ENCODE measurements around the gene ATP6V0B.

The ATP6V0B gene

GRCh38 chr1:44000122-44000665 is 25.4 kb downstream of the ATP6V0B start:
- DNase-seq: no peak

- DNase-seq: no peak
Observed at GRCh38 chr1:44002165-44002564, 27.4 kb downstream of the ATP6V0B start.

- no peak for DNase-seq
Observed at GRCh38 chr1:44002606-44003157, 27.9 kb downstream of the ATP6V0B start.

GRCh38 chr1:44008259-44008658 is 33.5 kb downstream of the ATP6V0B start:
- DNase-seq: no peak

GRCh38 chr1:44010935-44011471 is 36.2 kb downstream of the ATP6V0B start:
- DNase-seq: no peak

GRCh38 chr1:44012404-44012803 is 37.6 kb downstream of the ATP6V0B start:
- DNase-seq: no peak

GRCh38 chr1:44012941-44013609 is 38.3 kb downstream of the ATP6V0B start:
- peak; percentile 46 for DNase-seq

GRCh38 chr1:44013949-44014348 is 39.2 kb downstream of the ATP6V0B start:
- no peak for DNase-seq

- no peak for DNase-seq
Observed at GRCh38 chr1:44014365-44015104, 39.8 kb downstream of the ATP6V0B start.

- no peak for DNase-seq
Observed at GRCh38 chr1:44015206-44015605, 40.4 kb downstream of the ATP6V0B start.

- DNase-seq: no peak
Observed at GRCh38 chr1:44016041-44016889, 41.5 kb downstream of the ATP6V0B start.

GRCh38 chr1:44016890-44017400 is 42.2 kb downstream of the ATP6V0B start:
- no peak for DNase-seq

- no peak for DNase-seq
Observed at GRCh38 chr1:44019466-44019948, 44.7 kb downstream of the ATP6V0B start.

GRCh38 chr1:44020464-44020863 is 45.7 kb downstream of the ATP6V0B start:
- no peak for DNase-seq

GRCh38 chr1:44021156-44021555 is 46.4 kb downstream of the ATP6V0B start:
- no peak for DNase-seq

GRCh38 chr1:44021581-44022321 is 47.0 kb downstream of the ATP6V0B start:
- no peak for DNase-seq

- no peak for DNase-seq
Observed at GRCh38 chr1:44024031-44024902, 49.5 kb downstream of the ATP6V0B start.

GRCh38 chr1:44024903-44025525 is 50.3 kb downstream of the ATP6V0B start:
- DNase-seq: no peak

GRCh38 chr1:44025816-44026215 is 51.1 kb downstream of the ATP6V0B start:
- no peak for DNase-seq
